H1 (cell line): ENCODE data around the gene TXN2. TPM values are rescaled to one million over a fixed set of nuclear protein-coding genes. Genes with fewer than 3 reads are reported as not detected.

Experiments
- CTCF ChIA-PET: fragments of 300-600 bp; sonication (Branson Sonifier 250); formaldehyde crosslinking; loops from one replicate; lab custom pipeline; 2021; ENCODE audit not compliant: partially characterized antibody; lab: Charles Lee
- POLR2A ChIA-PET: fragments of 300-600 bp; sonication (Branson Sonifier 250); formaldehyde crosslinking; loops from one replicate; lab custom pipeline; 2021; ENCODE audit warnings: inconsistent platforms; ENCODE audit not compliant: partially characterized antibody; lab: Charles Lee
- DNase-seq, 2 experiments: peaks; one replicate each; pipeline versions ENCODE4 v3.0.0 to v3.0.0-alpha.2; 2010 to 2022; ENCODE audit warnings: low spot score in 2 of 2, low read depth in 1 of 2, mixed read lengths in 1 of 2
- FAIRE-seq: peaks from 2 replicates; lab custom pipeline; 2011; peaks lifted over from hg19 to GRCh38; lab: Jason Lieb, UNC
- H2AFZ ChIP-seq: 2 replicates; pipeline ENCODE4 v1.8.1; 2012; ENCODE audit warnings: low read length, inconsistent platforms
- H2AK5ac ChIP-seq: 2 replicates; pipeline ENCODE4 v1.6.1; 2013; ENCODE audit warnings: low read depth, low read length
- H2BK120ac ChIP-seq: replicated peaks from 2 replicates; pipeline ENCODE3; 2013; ENCODE audit warnings: low read depth, low read length, inconsistent platforms
- H2BK12ac ChIP-seq: 2 replicates; pipeline ENCODE4 v1.6.1; 2013; ENCODE audit warnings: low read depth, low read length
- H2BK15ac ChIP-seq: 2 replicates; pipeline ENCODE4 v1.6.1; 2013; ENCODE audit warnings: low read length
- H2BK20ac ChIP-seq: 2 replicates; pipeline ENCODE4 v1.6.1; 2013; ENCODE audit warnings: low read length
- H2BK5ac ChIP-seq: 2 replicates; pipeline ENCODE4 v1.6.1; 2013; ENCODE audit warnings: low read depth, low read length
- H3K14ac ChIP-seq: 2 replicates; pipeline ENCODE4 v1.6.1; 2013; ENCODE audit warnings: inconsistent platforms; ENCODE audit not compliant: insufficient read length
- H3K18ac ChIP-seq: 2 replicates; pipeline ENCODE4 v1.6.1; 2013; ENCODE audit warnings: low read length; ENCODE audit errors: extremely low read depth
- H3K23ac ChIP-seq: 2 replicates; pipeline ENCODE4 v1.6.1; 2013; ENCODE audit warnings: inconsistent platforms; ENCODE audit not compliant: insufficient read length
- H3K23me2 ChIP-seq: 2 replicates; pipeline ENCODE4 v1.6.1; 2013; ENCODE audit warnings: low read depth, low read length
- H3K27ac ChIP-seq: 2 replicates; pipeline ENCODE4 v1.6.1; 2011; ENCODE audit warnings: low read depth, low read length, inconsistent platforms
- H3K27me3 ChIP-seq, 4 experiments: replicated peaks in 1 of 4; 1 replicate in 1 of 4; 2 replicates in 3 of 4; pipeline versions ENCODE4 v1.6.1 to v1.8.1; 2011 to 2013; ENCODE audit warnings: low read length in 3 of 4, mild to moderate bottlenecking in 3 of 4, inconsistent platforms in 2 of 4, mixed read lengths in 2 of 4, moderate library complexity in 1 of 4; ENCODE audit not compliant: control insufficient read depth in 3 of 4, insufficient read depth in 3 of 4; ENCODE audit errors: extremely low read depth in 1 of 4
- H3K36me3 ChIP-seq, 4 experiments: 2 replicates each; pipeline versions ENCODE4 v1.6.1 to v1.8.1; 2011 to 2013; ENCODE audit warnings: mild to moderate bottlenecking in 4 of 4, low read length in 3 of 4, moderate library complexity in 2 of 4, control low read depth in 1 of 4, inconsistent platforms in 1 of 4; ENCODE audit not compliant: insufficient read depth in 4 of 4, control insufficient read depth in 2 of 4
- H3K4ac ChIP-seq: replicated peaks from 2 replicates; pipeline ENCODE3; 2013; ENCODE audit warnings: low read length, low read depth, mixed read lengths, inconsistent platforms; ENCODE audit not compliant: insufficient read length
- H3K4me1 ChIP-seq, 4 experiments: replicated peaks in 1 of 4; 1 replicate in 1 of 4; 2 replicates in 3 of 4; pipeline versions ENCODE4 v1.6.1 to v1.8.1; 2011 to 2013; ENCODE audit warnings: low read length in 3 of 4, inconsistent platforms in 2 of 4, mixed read lengths in 1 of 4; ENCODE audit not compliant: insufficient read depth in 4 of 4, control insufficient read depth in 3 of 4
- H3K4me2 ChIP-seq, 2 experiments: 2 replicates each; pipeline versions ENCODE4 v1.6.1 to v1.8.1; 2011 to 2013; ENCODE audit warnings: low read depth in 2 of 2, low read length in 2 of 2, control low read depth in 1 of 2, inconsistent platforms in 1 of 2, mild to moderate bottlenecking in 1 of 2; ENCODE audit not compliant: insufficient read depth in 1 of 2
- H3K4me3 ChIP-seq, 4 experiments: fragments of 200-600, 300-600 bp in 1 of 4; sonication (generic), shearing (Covaris generic), sonication (Bioruptor Twin) in 1 of 4; 2 replicates each; pipeline versions ENCODE4 v1.5.1 to v1.8.1; 2011 to 2016; ENCODE audit warnings: low read length in 4 of 4, low read depth in 3 of 4, control low read depth in 2 of 4, inconsistent platforms in 2 of 4, mild to moderate bottlenecking in 2 of 4, mixed read lengths in 1 of 4, moderate library complexity in 1 of 4; ENCODE audit not compliant: insufficient read depth in 2 of 4; ENCODE audit errors: extremely low read depth in 1 of 4
- H3K56ac ChIP-seq: replicated peaks from 2 replicates; pipeline ENCODE3; 2013; ENCODE audit warnings: low read depth, mild to moderate bottlenecking, mixed read lengths, low read length, inconsistent platforms; ENCODE audit not compliant: insufficient read length
- H3K79me1 ChIP-seq: 2 replicates; pipeline ENCODE4 v1.6.1; 2013; ENCODE audit warnings: low read depth, low read length, control low read depth
- H3K79me2 ChIP-seq, 2 experiments: 2 replicates each; pipeline versions ENCODE4 v1.6.1 to v1.8.1; 2012 to 2013; ENCODE audit warnings: low read length in 2 of 2, mild to moderate bottlenecking in 2 of 2, inconsistent platforms in 1 of 2; ENCODE audit not compliant: insufficient read depth in 2 of 2, control insufficient read depth in 1 of 2
- H3K9ac ChIP-seq, 4 experiments: replicated peaks in 1 of 4; 1 replicate in 1 of 4; 2 replicates in 3 of 4; pipeline versions ENCODE4 v1.6.1 to v1.8.1; 2011 to 2013; ENCODE audit warnings: low read depth in 3 of 4, low read length in 3 of 4, control low read depth in 2 of 4, mild to moderate bottlenecking in 2 of 4, moderate library complexity in 2 of 4, inconsistent platforms in 1 of 4; ENCODE audit errors: extremely low read depth in 1 of 4
- H3K9me3 ChIP-seq, 2 experiments: 2 replicates each; pipeline versions ENCODE4 v1.6.1 to v1.8.1; 2012 to 2013; ENCODE audit warnings: mild to moderate bottlenecking in 2 of 2, moderate library complexity in 2 of 2, control low read depth in 1 of 2, inconsistent platforms in 1 of 2, low read depth in 1 of 2, low read length in 1 of 2, mixed read lengths in 1 of 2; ENCODE audit not compliant: insufficient read depth in 2 of 2
- H4K20me1 ChIP-seq, 2 experiments: replicated peaks in 1 of 2; 2 replicates each; pipeline versions ENCODE3 to v1.8.1; 2011 to 2013; ENCODE audit warnings: inconsistent platforms in 2 of 2, low read length in 2 of 2, mild to moderate bottlenecking in 1 of 2; ENCODE audit not compliant: insufficient read depth in 2 of 2, control insufficient read depth in 1 of 2
- H4K5ac ChIP-seq: 2 replicates; pipeline ENCODE4 v1.6.1; 2013; ENCODE audit warnings: low read length, low read depth, mixed read lengths, inconsistent platforms; ENCODE audit not compliant: insufficient read length
- H4K8ac ChIP-seq: 2 replicates; pipeline ENCODE4 v1.8.0; 2013; ENCODE audit warnings: mild to moderate bottlenecking, moderate library complexity, low read length, inconsistent platforms; ENCODE audit not compliant: insufficient read depth; ENCODE audit errors: extremely low read depth
- H4K91ac ChIP-seq: replicated peaks from 2 replicates; pipeline ENCODE3; 2013; ENCODE audit warnings: low read length, mixed read lengths, inconsistent platforms; ENCODE audit not compliant: insufficient read length
- POLR2A ChIP-seq, 2 experiments: IDR thresholded peaks; 1 replicate in 1 of 2; 2 replicates in 1 of 2; pipeline ENCODE4 v1.6.1; 2011; ENCODE audit warnings: low read depth in 2 of 2, low read length in 2 of 2, mild to moderate bottlenecking in 2 of 2; ENCODE audit errors: control extremely low read depth in 1 of 2
- POLR2AphosphoS5 ChIP-seq: IDR thresholded peaks from 2 replicates; pipeline ENCODE4 v1.6.1; 2011; ENCODE audit warnings: low read depth, low read length
- WGBS, 2 experiments: shearing (Covaris generic) in 1 of 2; methylation state at CpG; one replicate each; pipeline versions ENCODE4 v1.1.6 to v1.1.7; 2013 to 2015; ENCODE audit warnings: low lambda C conversion rate in 2 of 2, mixed read lengths in 2 of 2, inconsistent platforms in 1 of 2, low coverage in 1 of 2, missing lambda C conversion rate in 1 of 2; ENCODE audit not compliant: insufficient replicate concordance in 2 of 2, insufficient coverage in 1 of 2, insufficient read length in 1 of 2; ENCODE audit errors: extremely low coverage in 1 of 2, missing lambda C conversion rate in 1 of 2; 5-methylcytosine and 5-hydroxymethylcytosine counted together
- polyA plus RNA-seq, 7 experiments: library from polyadenylated mRNA; depleted of rRNA in 3 of 7; stranded (reverse) in 5 of 7; unstranded in 2 of 7; fragments of >200 nt in 5 of 7; fragments of 200-250 nt in 2 of 7; gene quantifications; 1 replicate in 5 of 7; 2 replicates in 1 of 7; 4 replicates in 1 of 7; pipeline versions ENCODE4 v1.2.1 to v1.2.3, GENCODE V29; 2011 to 2013; ENCODE audit warnings: missing spikeins in 2 of 7, mixed read lengths in 2 of 7
- total RNA-seq: library from RNA; stranded (reverse); fragmentation: NEBNext Ultra II Directional; extraction: Animal tissue kit (Norgen Biotek cat#: 25700); gene quantifications from 2 replicates; pipeline ENCODE4 v1.2.1, GENCODE V29; 2021

Gene TXN2
- total and polyA plus RNA-seq, 2 of the 8 experiments (the other 6 are each of a cell fraction or from before 2014, with no cell fraction given), result 47.5 to 116 TPM

DNA sequence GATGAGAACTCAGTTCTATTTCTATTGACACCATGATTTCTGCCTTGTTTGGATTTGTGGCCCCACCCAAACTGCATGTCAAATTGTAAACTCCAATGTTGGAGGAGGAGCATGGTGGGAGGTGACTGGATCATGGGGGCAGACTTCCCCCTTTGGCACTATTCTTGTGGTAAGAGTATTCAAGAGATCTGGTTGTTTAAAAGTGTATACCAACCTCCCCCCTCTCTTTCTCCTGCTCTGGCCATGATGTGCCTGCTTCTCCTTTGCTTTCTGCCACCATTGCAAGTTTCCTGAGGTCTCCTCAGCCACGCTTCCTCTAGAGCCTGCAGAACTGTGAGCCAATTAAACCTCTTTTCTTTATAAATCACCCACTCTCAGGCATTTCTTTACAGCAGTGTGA is 33.3 kb upstream of the TXN2 start:
- H3K27ac ChIP-seq, result no peak overlapping the region
- no peak; a peak in 1 of 3 replicates for TF ChIP-seq POLR2A (IDR thresholded peaks at IDR 0.05; ENCODE audit: control extremely low read depth in 1 of 2, low read depth in 2 of 2, low read length in 2 of 2)
- TF ChIP-seq POLR2AphosphoS5, result no peak
- H3K4me3 ChIP-seq, result no peak overlapping the region
- H4K8ac ChIP-seq, result no peak overlapping the region
- H2AFZ ChIP-seq, result no peak overlapping the region
- no peak overlapping the region for H4K5ac ChIP-seq
- H2BK120ac ChIP-seq, result no peak overlapping the region
- H3K36me3 ChIP-seq, result peaks cover 73 to 94% (median 86%) of the 10 kb centered on the region in 4 experiments
- ChIA-PET CTCF (interaction anchor here (1.1 to 1.5 kb wide), 2 partner anchors 16 to 259 kb away, joined by 3 to 4 read pairs; no protein-coding TSS in a partner anchor), POLR2A (interaction anchor here (1.4 kb wide), 1 partner anchor 13 kb away, joined by 4 read pairs; no protein-coding TSS in a partner anchor)
- no peak overlapping the region for H3K4ac ChIP-seq
- 100% methylated on average over 1 of the region's 1 CpG; no CpG with 5 or more reads in 1 of the 2 experiments for WGBS, 2 experiments
- H4K91ac ChIP-seq, result no peak overlapping the region
- no peaks in the 10 kb centered on the region; the same call in 1 of the 2 replicates for H3K79me1 ChIP-seq
- H3K56ac ChIP-seq, result no peak overlapping the region
- H3K23me2 ChIP-seq, result no peaks in the 10 kb centered on the region
- H2BK5ac ChIP-seq, result no peak overlapping the region
- no peak overlapping the region for H3K14ac ChIP-seq
- no peak overlapping the region for H3K4me2 ChIP-seq
- H3K27me3 ChIP-seq, result no peaks in the 10 kb centered on the region
- H2BK20ac ChIP-seq, result no peak overlapping the region
- no peak overlapping the region for H2AK5ac ChIP-seq
- H3K9me3 ChIP-seq, result no peaks in the 10 kb centered on the region
- peaks cover 3 to 24% of the 10 kb centered on the region in 2 experiments for H4K20me1 ChIP-seq
- no peak overlapping the region for H2BK12ac ChIP-seq
- no peak for FAIRE-seq
- H3K23ac ChIP-seq, result no peak overlapping the region
- H3K79me2 ChIP-seq, result no peaks in the 10 kb centered on the region
- H3K9ac ChIP-seq, result no peak overlapping the region
- no peak overlapping the region for H3K18ac ChIP-seq
- no peak for DNase-seq
- H3K4me1 ChIP-seq, result no peaks in the 10 kb centered on the region
- no peak overlapping the region for H2BK15ac ChIP-seq
